ENCODE data around the gene C1QL1.

The C1QL1 gene

GRCh38 chr17:44982113-44982702 lies 14.1 kb upstream of the C1QL1 start:
- TF ChIP-seq MYC (IDR thresholded peaks at IDR 0.05; ENCODE audit: low read depth, low read length) = no peak
- no peak for TF ChIP-seq POLR2A (IDR thresholded peaks at IDR 0.05; ENCODE audit: extremely low read depth, insufficient read length)
- TF ChIP-seq, protein P1, sequence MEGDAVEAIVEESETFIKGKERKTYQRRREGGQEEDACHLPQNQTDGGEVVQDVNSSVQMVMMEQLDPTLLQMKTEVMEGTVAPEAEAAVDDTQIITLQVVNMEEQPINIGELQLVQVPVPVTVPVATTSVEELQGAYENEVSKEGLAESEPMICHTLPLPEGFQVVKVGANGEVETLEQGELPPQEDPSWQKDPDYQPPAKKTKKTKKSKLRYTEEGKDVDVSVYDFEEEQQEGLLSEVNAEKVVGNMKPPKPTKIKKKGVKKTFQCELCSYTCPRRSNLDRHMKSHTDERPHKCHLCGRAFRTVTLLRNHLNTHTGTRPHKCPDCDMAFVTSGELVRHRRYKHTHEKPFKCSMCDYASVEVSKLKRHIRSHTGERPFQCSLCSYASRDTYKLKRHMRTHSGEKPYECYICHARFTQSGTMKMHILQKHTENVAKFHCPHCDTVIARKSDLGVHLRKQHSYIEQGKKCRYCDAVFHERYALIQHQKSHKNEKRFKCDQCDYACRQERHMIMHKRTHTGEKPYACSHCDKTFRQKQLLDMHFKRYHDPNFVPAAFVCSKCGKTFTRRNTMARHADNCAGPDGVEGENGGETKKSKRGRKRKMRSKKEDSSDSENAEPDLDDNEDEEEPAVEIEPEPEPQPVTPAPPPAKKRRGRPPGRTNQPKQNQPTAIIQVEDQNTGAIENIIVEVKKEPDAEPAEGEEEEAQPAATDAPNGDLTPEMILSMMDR (IDR thresholded peaks at IDR 0.05; ENCODE audit: low read depth, low read length) = no peak
- no peak for TF ChIP-seq MAX (IDR thresholded peaks at IDR 0.05; ENCODE audit: low read depth, low read length)
- no peak for DNase-seq (ENCODE audit: low read depth)
- H3K4me3 ChIP-seq (ENCODE audit: low read depth, low read length) = no peak overlapping the region

- TF ChIP-seq, protein P1 (IDR thresholded peaks at IDR 0.05; ENCODE audit: low read depth, low read length) = no peak
- TF ChIP-seq POLR2A (IDR thresholded peaks at IDR 0.05; ENCODE audit: extremely low read depth, insufficient read length) = no peak
- no peak for TF ChIP-seq MAX (IDR thresholded peaks at IDR 0.05; ENCODE audit: low read depth, low read length)
- no peak for TF ChIP-seq MYC (IDR thresholded peaks at IDR 0.05; ENCODE audit: low read depth, low read length)
- no peak for DNase-seq (ENCODE audit: low read depth)
- H3K4me3 ChIP-seq (ENCODE audit: low read depth, low read length) = no peak overlapping the region
Measured at GRCh38 chr17:44981221-44981968, 13.3 kb upstream of the C1QL1 start.

DNA sequence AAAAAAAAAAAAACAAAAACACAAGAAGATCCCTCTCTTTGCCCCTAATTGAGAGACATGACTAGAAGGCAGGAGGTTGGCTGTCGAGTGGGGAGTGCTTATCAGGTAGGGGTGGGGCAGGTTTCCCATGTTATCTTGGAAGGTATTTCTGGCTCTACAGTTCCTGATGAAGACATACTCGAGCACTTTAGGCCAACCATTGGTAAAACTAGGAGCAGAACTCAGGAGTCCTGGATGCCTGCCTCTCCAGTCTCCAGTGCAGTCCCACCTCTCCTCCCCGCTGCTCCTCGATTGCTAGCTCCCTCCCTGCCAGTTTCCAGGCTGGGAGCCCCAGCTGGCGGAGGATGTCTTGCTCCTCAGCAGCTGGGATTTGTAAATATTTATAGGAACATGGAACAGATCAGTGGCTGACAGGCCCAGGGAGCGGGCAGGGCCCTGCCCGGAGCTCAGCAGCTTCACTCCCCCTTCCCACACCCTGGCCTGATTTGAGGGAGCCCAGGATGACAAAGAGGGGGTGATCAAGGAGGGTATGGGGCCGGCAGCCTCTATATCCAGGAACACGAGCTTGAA lies 11.4 kb upstream of the C1QL1 start:
- TF ChIP-seq MYC (IDR thresholded peaks at IDR 0.05; ENCODE audit: low read depth, low read length) (no peak), MAX (IDR thresholded peaks at IDR 0.05; ENCODE audit: low read depth, low read length) (no peak), POLR2A (IDR thresholded peaks at IDR 0.05; ENCODE audit: extremely low read depth, insufficient read length) (no peak)
- TF ChIP-seq, protein P1 (IDR thresholded peaks at IDR 0.05; ENCODE audit: low read depth, low read length) = no peak
- no peak for DNase-seq (ENCODE audit: low read depth)
- H3K4me3 ChIP-seq (ENCODE audit: low read depth, low read length) = no peak overlapping the region

DNA sequence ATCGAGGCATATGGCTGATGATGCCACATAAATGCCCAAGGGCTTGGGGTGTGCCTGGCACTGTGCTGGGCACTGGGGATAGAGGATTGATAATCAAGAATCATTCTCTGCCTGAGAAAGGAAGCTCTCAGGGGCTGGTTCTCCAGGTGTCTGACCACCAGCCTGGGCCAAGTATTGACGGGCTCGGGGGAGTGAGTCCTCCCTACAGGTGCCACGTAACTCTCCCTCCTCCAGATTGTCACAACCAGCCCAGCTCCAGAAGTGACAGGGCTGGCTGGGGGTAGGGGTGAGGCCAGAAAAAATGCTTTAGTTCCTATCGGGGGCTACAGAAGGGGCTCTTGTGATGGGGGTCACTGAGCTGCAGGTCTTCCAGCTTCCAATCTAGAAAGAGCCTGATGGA lies 10.7 kb upstream of the C1QL1 start:
- TF ChIP-seq MAX (IDR thresholded peaks at IDR 0.05; ENCODE audit: low read depth, low read length) (no peak), MYC (IDR thresholded peaks at IDR 0.05; ENCODE audit: low read depth, low read length) (no peak), POLR2A (IDR thresholded peaks at IDR 0.05; ENCODE audit: extremely low read depth, insufficient read length) (no peak)
- TF ChIP-seq, protein P1 (IDR thresholded peaks at IDR 0.05; ENCODE audit: low read depth, low read length) = no peak
- no peak for DNase-seq (ENCODE audit: low read depth)
- H3K4me3 ChIP-seq (ENCODE audit: low read depth, low read length) = no peak overlapping the region

GRCh38 chr17:44977814-44978550 lies 9.9 kb upstream of the C1QL1 start:
- H3K4me3 ChIP-seq (ENCODE audit: low read depth, low read length) = no peak overlapping the region
- TF ChIP-seq, protein P1 (IDR thresholded peaks at IDR 0.05; ENCODE audit: low read depth, low read length) = no peak
- TF ChIP-seq POLR2A (IDR thresholded peaks at IDR 0.05; ENCODE audit: extremely low read depth, insufficient read length) (no peak), MYC (IDR thresholded peaks at IDR 0.05; ENCODE audit: low read depth, low read length) (no peak), MAX (IDR thresholded peaks at IDR 0.05; ENCODE audit: low read depth, low read length) (no peak)
- DNase-seq (ENCODE audit: low read depth) = no peak
